HG02571 (cell line): ENCODE data around the gene NEK6.

ENCODE experiments used
- ATAC-seq: cut with Tn5 transposase; IDR thresholded peaks from one replicate; pipeline ENCODE4 v1.9.1; 2021; ENCODE audit warnings: mild to moderate bottlenecking, moderate library complexity; ENCODE audit not compliant: unreplicated experiment

NEK6 gene

DNA sequence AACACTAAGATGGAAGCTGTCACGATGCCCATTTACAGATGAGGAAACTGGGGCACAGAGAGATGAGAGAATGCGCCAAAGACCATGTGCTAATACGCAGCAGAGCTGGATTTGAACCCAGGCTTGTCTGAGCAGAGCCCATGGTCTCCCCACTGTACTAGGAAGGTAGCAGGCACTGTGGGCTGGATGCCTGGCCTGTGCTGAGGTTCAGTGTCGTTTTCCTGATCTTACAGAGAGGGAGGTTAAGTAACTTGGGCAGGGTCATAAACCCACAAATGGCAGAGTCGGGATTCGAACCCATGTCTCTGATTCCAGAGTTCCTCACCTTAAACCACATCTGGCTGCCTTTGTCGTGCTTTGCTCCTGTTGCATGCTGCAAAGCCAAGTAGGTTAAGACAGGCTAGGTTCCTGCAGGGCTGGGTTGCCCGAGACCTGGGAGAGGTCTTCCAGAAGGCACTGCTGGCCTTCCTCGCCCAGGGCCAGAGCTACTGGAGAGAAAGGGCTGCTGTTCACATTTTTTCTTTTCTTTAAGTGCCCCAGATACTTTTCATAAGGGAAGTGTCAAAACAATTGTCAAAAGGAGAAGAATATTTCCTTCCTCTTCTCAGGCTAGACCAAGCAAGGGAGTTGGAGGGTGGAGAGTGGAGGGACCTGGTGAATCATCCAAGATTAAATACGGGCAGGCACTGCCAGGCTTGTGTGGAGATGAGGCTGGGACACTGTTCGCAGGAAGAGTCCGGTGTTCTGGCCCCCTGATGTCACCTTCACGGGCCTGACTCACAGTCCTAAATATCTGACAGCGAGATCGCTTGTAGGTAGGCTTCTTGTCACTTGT, 3.2 kb downstream of the NEK6 start:
- ATAC-seq: no peak

DNA sequence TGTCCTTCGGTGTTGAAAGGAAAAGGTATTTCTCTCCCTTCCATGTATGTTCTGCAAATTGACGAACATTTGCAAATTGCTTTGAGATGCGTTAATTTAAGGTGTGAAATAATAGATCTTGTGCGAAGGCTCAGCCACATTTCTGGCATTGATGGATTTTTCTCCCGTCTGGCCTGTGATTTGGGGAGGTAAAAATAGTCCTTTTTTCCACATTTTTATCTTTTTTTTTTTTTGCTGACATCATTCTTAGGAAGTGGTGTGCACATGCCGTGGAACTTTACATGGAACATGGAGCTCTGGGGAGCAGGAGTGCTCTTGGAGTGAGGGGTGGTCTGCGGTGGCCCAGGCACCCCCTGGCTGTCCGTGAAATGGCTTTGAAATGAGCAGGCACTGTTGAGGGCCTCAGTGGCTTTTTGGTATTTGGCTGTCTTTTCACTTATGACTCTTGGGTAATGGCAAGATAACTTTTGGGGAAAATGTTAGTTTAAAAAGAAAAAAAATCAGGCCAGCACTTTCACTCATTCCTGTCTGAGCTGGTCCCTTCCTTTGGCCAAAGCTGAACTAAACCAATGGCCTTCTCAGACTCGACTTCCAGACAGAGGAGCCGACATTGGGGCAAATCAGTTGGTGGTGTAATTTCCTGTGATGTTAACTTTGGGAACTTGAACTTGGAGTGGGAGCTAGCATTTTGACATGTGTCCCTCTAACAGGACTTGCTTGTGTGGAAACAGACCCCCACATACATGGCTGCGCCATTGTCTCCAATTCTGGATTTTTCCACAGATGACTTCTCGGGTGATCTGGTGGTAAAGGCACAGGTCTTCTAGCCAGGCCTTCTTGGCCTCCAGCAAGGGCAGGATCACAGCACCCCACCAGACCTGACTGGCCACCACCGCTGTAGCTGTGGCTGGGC, 4.2 kb downstream of the NEK6 start:
- ATAC-seq: no peak

DNA sequence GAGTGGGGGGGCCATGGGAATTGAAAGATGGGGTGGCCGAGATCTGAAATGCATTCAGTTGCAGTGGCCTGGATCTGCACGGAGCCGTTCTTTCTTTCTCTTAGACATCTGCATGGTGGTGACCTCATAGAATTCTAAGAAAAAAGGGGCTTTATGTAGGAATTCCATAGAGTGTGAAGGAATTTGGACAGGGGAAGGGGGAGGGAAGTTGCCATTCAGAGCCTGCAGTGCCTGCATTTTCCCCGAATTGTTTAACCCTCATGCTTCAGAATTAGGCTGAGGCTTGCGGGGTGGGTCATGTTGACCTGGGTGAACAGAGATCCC, 4.9 kb downstream of the NEK6 start:
- ATAC-seq: no peak

DNA sequence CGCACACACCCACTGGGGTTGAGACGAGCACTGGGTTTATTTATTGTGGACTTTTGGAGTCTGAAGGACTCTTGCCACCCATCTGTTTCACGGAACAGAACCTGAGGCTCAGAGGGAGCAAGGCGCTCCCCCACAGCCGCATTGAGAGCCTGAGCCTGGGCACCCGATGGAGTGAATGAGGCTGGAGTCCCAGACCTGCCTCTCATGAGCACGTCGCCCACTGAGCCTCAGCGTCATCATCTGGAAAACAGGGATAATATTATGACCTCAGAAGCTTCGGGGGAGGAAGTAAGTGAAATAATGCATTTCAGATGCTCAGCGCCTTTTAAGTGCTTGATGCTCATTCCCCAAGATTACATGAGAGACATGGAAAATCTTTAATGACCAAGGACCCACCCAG, 5.5 kb downstream of the NEK6 start:
- no peak for ATAC-seq

DNA sequence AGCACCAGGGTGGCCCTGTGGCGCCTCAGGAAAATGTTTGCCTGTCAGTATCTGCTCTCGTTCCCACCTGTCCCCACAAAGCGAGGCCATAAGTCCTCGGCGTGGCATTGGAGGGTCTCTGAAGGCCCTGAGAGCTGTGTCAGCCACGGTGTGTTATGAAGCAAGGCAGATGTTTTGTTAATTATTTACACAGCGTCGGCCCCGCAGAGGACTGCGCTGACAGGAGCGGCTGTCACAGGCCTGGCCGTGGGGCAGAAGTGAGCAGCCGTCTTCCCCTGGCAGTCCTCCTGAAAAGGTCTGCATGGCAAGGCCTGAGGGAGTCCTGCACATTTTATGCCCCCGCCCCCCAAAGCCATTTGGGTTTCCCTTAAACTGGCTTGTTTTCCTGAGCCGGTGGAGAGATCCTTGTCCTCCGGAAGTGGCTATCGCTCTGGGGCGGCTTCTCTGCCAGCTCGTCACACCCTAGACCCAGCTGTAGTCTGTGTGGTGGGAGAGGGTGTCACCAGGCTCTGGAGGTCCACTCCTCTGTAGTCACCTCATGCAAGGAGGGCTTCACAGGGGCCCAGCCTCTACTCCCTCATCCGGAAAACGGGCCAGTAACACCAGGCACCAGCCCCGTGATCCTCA, 6.2 kb downstream of the NEK6 start:
- no peak for ATAC-seq

DNA sequence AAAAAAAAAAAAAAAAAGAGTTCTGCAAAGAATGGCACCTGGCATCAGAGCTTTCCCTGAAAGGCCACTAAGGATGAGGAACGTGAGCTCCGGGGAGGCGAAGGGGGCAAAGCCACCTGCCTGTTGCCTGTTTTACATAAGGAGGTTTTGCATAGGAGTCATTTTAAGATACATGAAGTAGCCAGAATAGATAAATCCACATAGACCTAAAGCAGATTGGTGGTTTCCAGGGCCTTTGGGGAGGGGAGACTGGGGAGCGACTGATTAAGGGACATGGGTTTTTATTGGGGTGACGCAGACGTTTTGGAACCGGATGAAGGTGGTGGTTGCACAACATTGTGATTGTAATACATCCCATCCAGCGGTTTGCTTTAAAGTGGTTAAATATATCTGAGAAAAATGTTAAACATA, 7.1 kb downstream of the NEK6 start:
- peak; percentile 57 for ATAC-seq

DNA sequence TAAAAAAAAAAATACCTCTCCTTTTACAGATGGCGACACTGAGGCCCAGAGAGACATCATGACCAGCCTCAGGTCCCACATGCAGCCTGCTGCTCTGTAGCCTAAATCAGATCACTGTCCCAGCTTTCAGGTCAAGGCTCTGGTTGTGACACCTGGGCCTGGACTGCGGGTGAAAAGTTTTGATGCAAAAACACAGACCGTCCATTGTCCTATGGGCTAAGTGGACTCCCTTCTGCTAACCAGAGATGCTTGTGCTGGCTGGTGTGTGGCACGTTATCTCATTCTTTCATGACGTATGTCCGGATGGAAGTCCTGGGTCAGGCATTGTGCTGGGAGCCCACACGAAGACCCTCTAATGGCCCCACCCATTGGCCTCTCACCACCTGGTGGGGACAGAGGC, 7.8 kb downstream of the NEK6 start:
- no peak for ATAC-seq

DNA sequence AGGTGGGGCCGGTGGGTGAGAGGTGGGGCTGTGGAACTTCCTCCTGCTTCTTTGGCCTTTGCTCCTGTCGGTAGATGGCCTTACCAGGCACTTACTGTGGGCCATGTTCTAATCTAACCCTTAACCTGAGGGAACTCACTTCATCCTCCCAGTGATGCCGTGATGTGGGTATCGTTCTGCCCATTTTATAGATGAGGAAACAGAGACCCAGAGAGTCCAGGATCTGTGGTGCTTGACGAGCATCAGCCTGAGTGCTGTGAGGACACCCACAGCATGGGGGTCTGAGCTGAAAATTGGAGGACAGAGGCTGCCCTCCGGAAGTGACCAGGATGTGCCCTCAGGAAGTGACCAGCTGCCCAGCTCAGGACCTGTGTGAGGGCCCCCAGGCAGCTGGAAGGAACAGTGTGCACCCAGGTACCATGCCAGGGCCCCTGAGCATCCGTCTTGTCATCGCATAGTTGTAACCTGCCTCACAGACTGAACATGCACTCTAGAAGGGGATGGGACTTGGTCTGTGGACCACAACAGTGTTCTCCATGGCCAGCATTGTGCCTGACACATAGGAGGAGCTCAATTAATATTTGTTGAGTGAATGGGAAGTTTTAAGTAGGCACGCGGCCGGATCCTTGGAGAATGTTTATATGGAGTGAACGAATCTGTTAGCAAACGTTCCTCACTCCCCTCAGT, 8.5 kb downstream of the NEK6 start:
- ATAC-seq: no peak

DNA sequence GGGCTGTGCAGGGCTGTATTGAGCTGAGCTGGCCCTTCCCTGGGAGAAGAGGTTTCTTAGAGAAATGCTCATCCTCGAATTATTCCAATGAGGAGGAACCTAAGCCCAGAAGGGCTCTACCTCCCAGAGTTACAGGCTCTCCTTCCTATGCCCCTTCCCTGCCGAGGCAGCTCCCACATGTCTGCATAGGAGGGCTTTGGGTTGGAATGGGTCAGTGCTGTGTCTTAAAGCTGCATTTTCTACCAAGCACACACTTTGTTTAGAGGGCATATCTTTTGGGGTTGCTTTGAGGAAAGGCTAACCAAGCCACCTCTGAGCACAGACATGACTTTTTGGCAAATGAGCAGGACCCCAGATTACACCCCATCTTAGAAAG, 9.1 kb downstream of the NEK6 start:
- no peak for ATAC-seq

DNA sequence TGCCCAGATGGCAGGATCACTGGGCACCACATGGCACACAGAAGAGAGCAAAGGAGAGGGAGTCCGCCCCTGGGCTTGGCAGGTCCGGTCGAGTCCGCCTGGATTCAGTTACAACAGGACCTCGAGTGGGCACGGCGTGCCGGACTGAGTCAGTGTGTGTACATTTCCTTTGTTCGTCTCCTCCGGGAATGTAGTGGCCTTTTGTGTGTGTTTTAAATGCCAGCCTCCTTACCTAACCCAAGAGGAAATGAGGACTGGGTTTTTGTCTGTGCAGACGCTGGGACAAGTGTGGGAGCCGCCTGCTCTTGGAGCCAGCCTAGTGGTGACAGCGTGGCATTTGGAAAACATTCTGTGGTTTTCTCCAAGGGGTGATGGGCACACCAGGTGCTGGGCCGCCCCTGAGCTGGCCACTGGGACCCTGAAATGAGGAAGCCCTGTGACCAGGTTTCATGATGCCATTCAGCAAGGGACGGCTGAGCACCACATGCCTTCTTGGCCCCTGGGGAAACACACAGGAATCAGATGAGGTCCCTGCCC, 9.6 kb downstream of the NEK6 start:
- no peak for ATAC-seq

DNA sequence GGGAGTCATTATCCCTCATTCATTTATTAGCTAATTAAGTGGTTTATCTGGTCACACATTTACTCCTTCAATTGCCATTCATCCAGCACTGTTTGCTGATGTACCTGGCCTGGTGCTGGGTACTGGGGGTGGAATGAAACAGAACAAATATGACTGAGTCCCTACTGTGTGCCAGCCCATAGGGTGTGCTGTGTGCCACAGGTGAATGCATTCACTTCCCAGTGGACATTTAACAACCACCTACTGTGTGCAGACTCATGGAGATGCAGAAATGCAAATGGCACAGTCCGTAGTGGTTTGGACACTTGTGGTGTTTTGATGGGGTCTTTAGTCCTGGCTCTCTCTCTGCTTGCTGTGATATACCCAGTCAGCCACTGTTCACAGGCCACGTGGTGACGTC, 10.5 kb downstream of the NEK6 start:
- ATAC-seq: no peak

DNA sequence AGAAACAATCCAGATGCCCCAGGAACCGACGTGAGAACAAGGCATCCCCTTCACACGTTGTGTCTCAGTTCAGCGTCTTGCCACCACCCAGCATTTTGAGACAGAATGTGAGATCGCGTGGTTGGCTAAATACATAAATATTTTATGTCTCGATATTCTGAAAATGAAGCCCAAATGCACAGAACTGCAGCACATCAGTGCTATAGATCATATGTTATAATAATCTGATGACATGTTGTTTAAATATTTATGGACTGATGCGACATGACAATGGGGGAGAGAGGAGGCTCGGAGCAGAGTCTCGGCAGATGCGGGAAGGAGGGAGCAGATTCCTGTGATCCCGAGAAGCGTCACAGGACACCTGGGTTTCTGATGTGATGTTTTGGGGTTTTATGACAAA, 10.9 kb downstream of the NEK6 start:
- no peak for ATAC-seq

DNA sequence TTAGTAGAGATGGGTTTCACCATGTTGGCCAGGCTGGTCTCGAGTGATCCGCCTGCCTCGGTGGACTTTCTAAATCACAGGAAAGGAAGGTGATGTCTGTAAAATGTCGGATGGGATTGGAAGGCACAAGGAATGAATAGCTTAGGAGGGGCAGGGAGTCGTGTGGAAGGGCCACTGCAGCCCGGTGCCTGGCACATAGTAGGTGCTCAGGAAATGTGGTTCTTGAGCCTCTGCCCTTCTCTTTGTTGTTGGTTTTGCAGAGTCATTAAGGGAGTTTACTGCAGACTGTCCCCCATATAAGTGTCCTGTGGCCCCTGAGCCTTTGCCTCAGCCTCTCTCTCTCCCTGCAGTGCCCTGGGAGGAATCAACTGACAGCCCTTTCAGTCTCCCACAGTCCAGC, 11.8 kb downstream of the NEK6 start:
- no peak for ATAC-seq

DNA sequence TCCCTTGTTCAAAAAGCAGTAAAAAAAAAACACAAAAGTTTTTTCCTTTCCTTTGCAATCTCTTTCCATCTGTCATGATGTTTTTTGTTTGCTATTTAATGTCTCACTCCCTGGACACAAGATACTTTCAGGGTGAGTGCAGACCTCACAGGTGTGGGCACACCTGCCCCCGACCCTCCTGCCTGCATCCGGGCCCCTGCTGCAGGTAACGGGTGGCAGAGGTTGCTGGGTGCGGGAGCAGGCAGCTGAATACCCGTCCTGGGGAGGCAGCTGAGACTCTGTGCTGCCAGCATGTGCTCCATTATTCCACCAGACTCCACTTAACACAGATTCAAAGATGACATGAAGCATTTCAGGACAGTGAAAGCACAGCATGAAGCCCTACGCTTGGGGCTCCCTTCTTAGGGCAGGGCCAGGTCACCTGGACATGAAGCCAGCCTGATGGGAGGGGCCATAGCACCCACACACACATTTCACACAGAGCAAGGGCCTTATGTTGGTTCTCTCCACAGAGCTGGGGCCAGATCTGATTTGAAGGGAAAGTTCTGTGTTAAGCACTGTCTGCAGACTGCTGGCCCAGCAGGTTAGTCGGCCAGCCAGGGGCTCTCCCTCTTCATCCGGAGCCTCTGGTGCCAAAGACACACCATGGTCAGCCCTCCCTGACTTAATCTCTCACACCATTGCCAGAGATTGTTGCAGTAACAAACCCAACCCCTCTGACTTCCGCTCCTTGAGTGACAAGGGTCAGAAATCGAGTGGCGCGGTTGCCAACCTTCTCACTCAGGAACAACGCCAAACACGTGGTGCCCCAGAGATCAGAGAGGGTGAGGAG, 13.0 kb downstream of the NEK6 start:
- no peak for ATAC-seq

DNA sequence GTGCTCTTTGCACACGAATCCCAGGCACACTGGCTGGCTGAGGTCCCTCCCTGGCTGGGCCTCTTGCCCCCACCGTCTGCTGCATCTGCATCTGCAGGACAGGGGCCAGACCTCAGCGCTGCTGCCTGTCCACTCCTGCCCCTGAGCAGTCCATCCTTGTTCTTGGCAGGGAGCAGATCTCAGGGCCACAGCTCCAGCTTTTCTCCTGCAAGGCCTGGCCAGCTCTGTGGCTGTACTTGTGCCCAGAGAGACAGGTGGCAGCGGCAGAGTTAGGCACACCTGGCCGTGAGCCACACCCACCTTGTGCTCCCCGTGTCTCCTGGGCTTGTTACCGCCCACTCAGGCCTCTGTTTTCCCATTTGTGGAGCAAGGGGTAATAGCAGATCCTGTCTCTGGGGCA, 13.9 kb downstream of the NEK6 start:
- ATAC-seq: no peak

DNA sequence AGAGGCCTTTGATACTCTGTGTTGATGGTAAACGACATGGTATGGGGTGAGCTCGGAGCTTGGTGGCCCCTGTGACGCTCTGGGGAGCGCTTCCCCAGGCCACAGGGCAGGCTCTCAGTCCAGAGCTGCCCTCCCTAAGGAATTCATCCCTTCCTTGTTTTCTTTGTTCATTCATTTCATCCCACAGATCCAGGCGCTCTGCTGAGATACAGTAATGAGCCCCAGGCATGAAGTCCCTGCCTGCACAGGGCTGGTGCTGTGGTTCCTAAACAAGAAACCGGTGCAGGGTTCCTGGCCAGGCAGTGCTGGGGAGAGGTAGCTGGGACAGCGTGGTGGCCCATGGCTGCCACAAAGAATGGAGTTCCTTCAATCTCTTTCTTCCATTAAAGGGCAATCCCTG, 14.4 kb downstream of the NEK6 start:
- ATAC-seq: no peak

DNA sequence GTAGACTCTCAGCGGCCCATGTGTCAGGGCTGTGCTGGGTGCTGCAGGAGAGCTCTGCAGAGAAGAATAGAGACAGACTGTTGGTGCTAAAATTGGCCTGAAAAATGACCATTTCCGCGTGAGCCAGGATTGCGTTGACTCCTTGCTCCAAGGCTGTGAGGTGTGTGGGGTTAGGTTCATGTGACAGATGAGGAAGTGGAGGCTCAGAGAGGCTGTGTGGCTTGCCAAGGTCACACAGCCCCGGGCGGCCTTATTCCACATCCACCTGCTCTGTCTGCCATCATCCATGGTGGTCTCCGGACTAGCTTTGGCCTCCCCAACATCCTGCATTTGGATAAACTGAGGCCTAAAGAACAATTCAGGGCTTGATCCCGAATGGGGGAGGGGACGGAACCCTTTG, 15.2 kb downstream of the NEK6 start:
- no peak for ATAC-seq

DNA sequence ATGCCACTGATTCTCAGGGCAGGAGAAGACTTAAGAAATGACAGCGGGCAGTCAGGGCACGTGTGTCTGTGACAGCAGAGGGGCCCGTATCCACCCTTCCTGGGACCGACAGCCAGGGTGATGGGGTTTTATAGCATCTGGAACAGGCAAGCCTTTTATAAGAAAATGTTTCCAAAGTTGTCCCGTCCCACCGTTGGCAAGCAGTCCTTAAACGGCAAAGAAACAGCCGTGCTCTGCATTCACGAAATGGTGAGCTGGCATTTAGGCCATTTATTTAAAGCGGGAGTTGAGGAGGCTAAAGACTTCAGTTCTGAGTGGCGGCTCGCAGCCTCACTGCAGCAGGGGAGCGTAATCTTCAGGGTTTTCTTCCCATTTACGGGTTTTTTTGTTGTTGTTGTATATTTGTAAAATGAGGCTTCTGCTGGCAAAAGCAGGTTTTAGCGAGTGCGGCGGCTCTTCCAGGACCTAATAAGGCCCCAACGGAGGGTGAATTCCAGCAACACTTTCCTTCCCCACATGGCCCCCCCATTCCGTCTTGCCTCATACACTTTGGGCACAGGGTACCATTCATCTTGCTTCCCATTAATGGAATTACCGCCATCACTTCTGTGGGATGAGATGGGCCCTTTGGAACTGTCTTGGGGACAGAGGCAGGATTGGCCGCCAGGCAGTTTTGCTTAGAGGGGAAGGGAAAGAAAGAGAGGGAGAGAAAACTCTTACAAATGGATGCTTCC, 15.8 kb downstream of the NEK6 start:
- no peak for ATAC-seq

DNA sequence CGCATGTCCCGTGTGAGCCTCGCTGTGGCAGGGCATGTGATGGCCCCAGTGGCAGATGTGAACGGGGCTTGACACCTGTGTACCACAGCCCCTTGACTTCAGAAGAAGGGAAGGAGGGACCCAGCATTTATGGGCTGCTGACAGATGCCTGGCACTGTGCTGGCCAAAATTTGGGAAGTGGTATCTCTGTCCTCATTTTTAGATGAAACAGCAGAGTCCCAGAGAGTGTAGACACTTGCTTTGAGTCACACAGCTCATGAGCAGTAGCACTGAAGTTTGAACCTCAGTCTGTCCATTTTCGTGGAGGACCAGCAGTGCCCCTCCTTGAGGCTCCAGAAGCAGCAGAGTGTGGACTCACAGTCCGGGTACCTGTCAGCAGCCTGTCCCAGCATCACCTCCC, 16.5 kb downstream of the NEK6 start:
- ATAC-seq: no peak

DNA sequence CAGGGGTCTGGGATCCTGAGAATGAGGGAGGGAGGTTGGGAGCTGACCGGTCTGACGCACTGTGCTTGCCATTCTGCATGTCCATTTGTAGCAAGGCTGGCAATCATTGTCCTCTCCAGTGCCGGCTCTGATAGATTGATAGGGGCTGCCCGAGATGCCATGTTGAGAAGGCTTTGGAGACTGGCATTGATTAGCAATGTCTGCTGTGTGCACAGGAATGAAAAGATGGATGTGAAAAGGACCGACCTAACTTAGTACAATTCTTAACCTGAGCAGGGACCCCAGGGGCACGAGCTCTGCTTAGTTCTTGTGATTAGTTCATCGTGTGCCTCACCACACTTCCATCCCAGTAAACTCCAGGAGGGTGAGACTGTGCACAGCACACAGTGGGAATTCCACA, 17.0 kb downstream of the NEK6 start:
- ATAC-seq: no peak
